HG03354 (cell line): ENCODE data around the gene FHIT.

Experiments
- ATAC-seq: cut with Tn5 transposase; IDR thresholded peaks from one replicate; pipeline ENCODE4 v1.9.1; 2021; ENCODE audit warnings: mild to moderate bottlenecking; ENCODE audit not compliant: unreplicated experiment, poor library complexity, severe bottlenecking

FHIT gene

GRCh38 chr3:61138401-61138800 lies 112.9 kb downstream of the FHIT start:
- no peak for ATAC-seq

GRCh38 chr3:61136191-61136590 lies 115.1 kb downstream of the FHIT start:
- ATAC-seq: no peak

GRCh38 chr3:61134532-61134931 lies 116.7 kb downstream of the FHIT start:
- ATAC-seq: no peak

- ATAC-seq: no peak
Observed at GRCh38 chr3:61132062-61132461, 119.2 kb downstream of the FHIT start.

- ATAC-seq: no peak
Observed at GRCh38 chr3:61118830-61119229, 132.4 kb downstream of the FHIT start.

GRCh38 chr3:61117045-61117898 lies 134.0 kb downstream of the FHIT start:
- no peak for ATAC-seq

GRCh38 chr3:61114316-61114953 lies 136.8 kb downstream of the FHIT start:
- ATAC-seq: no peak

GRCh38 chr3:61111825-61112224 lies 139.4 kb downstream of the FHIT start:
- no peak for ATAC-seq

- ATAC-seq: peak; percentile 52
Observed at GRCh38 chr3:61110576-61110975, 140.7 kb downstream of the FHIT start.

- no peak for ATAC-seq
Observed at GRCh38 chr3:61108247-61109019, 142.8 kb downstream of the FHIT start.

- ATAC-seq: no peak
Observed at GRCh38 chr3:61094608-61095007, 156.6 kb downstream of the FHIT start.

- ATAC-seq: no peak
Observed at GRCh38 chr3:61093364-61093763, 157.9 kb downstream of the FHIT start.

- no peak for ATAC-seq
Observed at GRCh38 chr3:61092870-61093269, 158.4 kb downstream of the FHIT start.

- ATAC-seq: no peak
Observed at GRCh38 chr3:61090389-61091169, 160.7 kb downstream of the FHIT start.

- ATAC-seq: no peak
Observed at GRCh38 chr3:61087465-61087864, 163.8 kb downstream of the FHIT start.

- no peak for ATAC-seq
Observed at GRCh38 chr3:61081554-61081953, 169.7 kb downstream of the FHIT start.

- ATAC-seq: no peak
Observed at GRCh38 chr3:61080737-61081445, 170.4 kb downstream of the FHIT start.

GRCh38 chr3:61078048-61078752 lies 173.1 kb downstream of the FHIT start:
- no peak for ATAC-seq

GRCh38 chr3:61077551-61077950 lies 173.7 kb downstream of the FHIT start:
- no peak for ATAC-seq
